GM12874 (cell line): Measurements from ENCODE around the gene AANAT.

Experiments
- CTCF ChIP-seq: IDR thresholded peaks from 2 replicates; pipeline ENCODE4 v1.5.1; 2011; ENCODE audit warnings: low read depth, mild to moderate bottlenecking, control low read depth, low read length, moderate library complexity; ENCODE audit not compliant: insufficient read depth

Gene AANAT

GRCh38 chr17:76427501-76428231, 39.7 kb upstream of the AANAT start:
- no peak for TF ChIP-seq CTCF

GRCh38 chr17:76428511-76428910, 38.9 kb upstream of the AANAT start:
- no peak for TF ChIP-seq CTCF

- TF ChIP-seq CTCF = no peak
Measured at GRCh38 chr17:76431509-76431908, 35.9 kb upstream of the AANAT start.

GRCh38 chr17:76432004-76432403, 35.4 kb upstream of the AANAT start:
- no peak for TF ChIP-seq CTCF

GRCh38 chr17:76432712-76433336, 34.6 kb upstream of the AANAT start:
- peak; percentile 51 for TF ChIP-seq CTCF

GRCh38 chr17:76433693-76434092, 33.7 kb upstream of the AANAT start:
- TF ChIP-seq CTCF = no peak

- no peak for TF ChIP-seq CTCF
Measured at GRCh38 chr17:76434870-76435269, 32.5 kb upstream of the AANAT start.
